Measurements from ENCODE around the gene MZF1. TPM values are rescaled to one million over a fixed set of nuclear protein-coding genes. Genes with fewer than 3 reads are reported as not detected.

The MZF1 gene
- total RNA-seq, 1 experiment from 2014 or later, result 25.9 TPM

DNA sequence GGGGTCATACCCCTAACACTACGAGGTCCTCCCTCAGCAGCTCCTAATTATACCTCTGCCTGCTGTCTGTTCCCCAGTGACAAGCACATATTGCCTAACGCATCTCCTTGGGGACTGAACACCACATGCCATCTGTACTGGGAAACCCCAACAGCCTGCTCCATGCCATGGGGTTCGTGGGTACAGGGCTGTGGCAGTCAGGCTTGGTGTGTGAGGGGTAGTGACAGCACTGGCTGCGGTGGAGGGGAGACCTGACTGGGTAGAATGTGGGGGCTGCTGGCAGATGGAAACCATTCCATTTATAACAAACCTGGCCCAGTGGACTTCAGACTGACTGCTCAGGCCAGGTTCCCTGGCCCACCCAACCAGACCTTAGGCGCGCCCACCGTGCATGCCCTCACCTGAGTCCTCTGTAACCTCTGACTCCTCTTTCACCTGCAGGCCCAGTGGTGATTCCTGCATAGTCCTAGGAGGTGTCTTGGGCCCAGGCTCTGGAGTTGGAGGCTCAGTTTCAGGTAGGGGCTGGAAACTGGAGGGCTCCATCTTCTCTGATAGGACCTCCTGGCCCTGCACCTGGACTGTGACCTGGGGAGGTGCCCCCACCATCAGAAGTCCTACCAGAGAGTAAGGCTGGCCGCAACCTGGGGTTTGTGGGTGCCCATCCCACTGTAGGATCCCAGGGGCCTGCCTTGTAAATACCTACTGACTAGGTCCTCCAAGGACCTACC is 3.0 kb downstream of the MZF1 start:
- ATAC-seq (no peak), DNase-seq (ENCODE audit: low read depth, low spot score) (no peak)
- no peak overlapping the region for H3K27ac ChIP-seq (ENCODE audit: low read length)
- H3K36me3 ChIP-seq (ENCODE audit: control insufficient read depth, insufficient read depth, low read length), result no peaks in the 10 kb centered on the region
- ChIA-PET POLR2A (no interaction called here), CTCF (no interaction called here)
- H3K9me3 ChIP-seq (ENCODE audit: control insufficient read depth, insufficient read depth, low read depth, low read length), result no peaks in the 10 kb centered on the region
- TF ChIP-seq, protein P1, sequence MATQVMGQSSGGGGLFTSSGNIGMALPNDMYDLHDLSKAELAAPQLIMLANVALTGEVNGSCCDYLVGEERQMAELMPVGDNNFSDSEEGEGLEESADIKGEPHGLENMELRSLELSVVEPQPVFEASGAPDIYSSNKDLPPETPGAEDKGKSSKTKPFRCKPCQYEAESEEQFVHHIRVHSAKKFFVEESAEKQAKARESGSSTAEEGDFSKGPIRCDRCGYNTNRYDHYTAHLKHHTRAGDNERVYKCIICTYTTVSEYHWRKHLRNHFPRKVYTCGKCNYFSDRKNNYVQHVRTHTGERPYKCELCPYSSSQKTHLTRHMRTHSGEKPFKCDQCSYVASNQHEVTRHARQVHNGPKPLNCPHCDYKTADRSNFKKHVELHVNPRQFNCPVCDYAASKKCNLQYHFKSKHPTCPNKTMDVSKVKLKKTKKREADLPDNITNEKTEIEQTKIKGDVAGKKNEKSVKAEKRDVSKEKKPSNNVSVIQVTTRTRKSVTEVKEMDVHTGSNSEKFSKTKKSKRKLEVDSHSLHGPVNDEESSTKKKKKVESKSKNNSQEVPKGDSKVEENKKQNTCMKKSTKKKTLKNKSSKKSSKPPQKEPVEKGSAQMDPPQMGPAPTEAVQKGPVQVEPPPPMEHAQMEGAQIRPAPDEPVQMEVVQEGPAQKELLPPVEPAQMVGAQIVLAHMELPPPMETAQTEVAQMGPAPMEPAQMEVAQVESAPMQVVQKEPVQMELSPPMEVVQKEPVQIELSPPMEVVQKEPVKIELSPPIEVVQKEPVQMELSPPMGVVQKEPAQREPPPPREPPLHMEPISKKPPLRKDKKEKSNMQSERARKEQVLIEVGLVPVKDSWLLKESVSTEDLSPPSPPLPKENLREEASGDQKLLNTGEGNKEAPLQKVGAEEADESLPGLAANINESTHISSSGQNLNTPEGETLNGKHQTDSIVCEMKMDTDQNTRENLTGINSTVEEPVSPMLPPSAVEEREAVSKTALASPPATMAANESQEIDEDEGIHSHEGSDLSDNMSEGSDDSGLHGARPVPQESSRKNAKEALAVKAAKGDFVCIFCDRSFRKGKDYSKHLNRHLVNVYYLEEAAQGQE (IDR thresholded peaks at IDR 0.05; ENCODE audit: insufficient read depth in 1 of 2, low read depth in 2 of 2, low read length in 1 of 2), result no peak
- TF ChIP-seq POLR2AphosphoS5 (IDR thresholded peaks at IDR 0.05; ENCODE audit: low read depth, low read length), result peak; percentile 45; the same call in 1 of the 2 replicates
- in situ Hi-C loops (cut with HindIII; ENCODE audit: low pct_unique_long_range_greater_than_20kb, low sequenced_read_pairs), result no loop called here
- H3K27me3 ChIP-seq (ENCODE audit: control insufficient read depth, insufficient read depth, low read length), result no peaks in the 10 kb centered on the region
- H3K4me3 ChIP-seq (ENCODE audit: low read depth in 2 of 2, low read length in 2 of 2), result no peak overlapping the region
- BruUV-seq (replicated peaks), result no TSS peak
- intact Hi-C loops (cut with micrococcal nuclease; ENCODE audit: unreplicated experiment), result no loop called here
- H3K4me1 ChIP-seq (ENCODE audit: control insufficient read depth, insufficient read depth, low read length), result peaks cover 7% of the 10 kb centered on the region

GRCh38 chr19:58569191-58569942 is 3.8 kb downstream of the MZF1 start:
- Histone ChIP-seq H3K27ac (ENCODE audit: low read length) (no peak overlapping the region), H3K4me1 (ENCODE audit: control insufficient read depth, insufficient read depth, low read length) (peaks cover 7% of the 10 kb centered on the region), H3K27me3 (ENCODE audit: control insufficient read depth, insufficient read depth, low read length) (no peaks in the 10 kb centered on the region), H3K36me3 (ENCODE audit: control insufficient read depth, insufficient read depth, low read length) (no peaks in the 10 kb centered on the region), H3K4me3 (ENCODE audit: low read depth in 2 of 2, low read length in 2 of 2) (no peak overlapping the region), H3K9me3 (ENCODE audit: control insufficient read depth, insufficient read depth, low read depth, low read length) (no peaks in the 10 kb centered on the region)
- ATAC-seq, result no peak
- ChIA-PET CTCF (no interaction called here), POLR2A (no interaction called here)
- no TSS peak for BruUV-seq (replicated peaks)
- intact Hi-C loops (cut with micrococcal nuclease; ENCODE audit: unreplicated experiment), result no loop called here
- in situ Hi-C loops (cut with HindIII; ENCODE audit: low pct_unique_long_range_greater_than_20kb, low sequenced_read_pairs), result no loop called here
- TF ChIP-seq TCF7L2 (IDR thresholded peaks at IDR 0.05; ENCODE audit: low read depth, low read length) (no peak), POLR2AphosphoS5 (IDR thresholded peaks at IDR 0.05; ENCODE audit: low read depth, low read length) (0 out of 2 replicates have a peak, but pooled peaks have one; percentile 23), SIN3A (IDR thresholded peaks at IDR 0.05; ENCODE audit: borderline replicate concordance, insufficient read depth, low read depth, low read length) (no peak), CTCF (IDR thresholded peaks at IDR 0.05) (no peak)
- TF ChIP-seq, protein P1 (IDR thresholded peaks at IDR 0.05; ENCODE audit: insufficient read depth in 1 of 2, low read depth in 2 of 2, low read length in 1 of 2), result no peak
- no peak for DNase-seq (ENCODE audit: low read depth, low spot score)

All from Panc1 (cell line).